GM12892 (cell line): ENCODE measurements around the gene KRTAP4-11.

ENCODE experiments used
- POLR2AphosphoS5 ChIP-seq: IDR thresholded peaks from 2 replicates; pipeline ENCODE4 v1.6.1; 2011; ENCODE audit warnings: low read depth, low read length, control low read depth
- TAF1 ChIP-seq: IDR thresholded peaks from 2 replicates; pipeline ENCODE4 v1.6.1; 2011; ENCODE audit warnings: low read depth, mild to moderate bottlenecking, control low read depth, low read length, borderline replicate concordance

DNA sequence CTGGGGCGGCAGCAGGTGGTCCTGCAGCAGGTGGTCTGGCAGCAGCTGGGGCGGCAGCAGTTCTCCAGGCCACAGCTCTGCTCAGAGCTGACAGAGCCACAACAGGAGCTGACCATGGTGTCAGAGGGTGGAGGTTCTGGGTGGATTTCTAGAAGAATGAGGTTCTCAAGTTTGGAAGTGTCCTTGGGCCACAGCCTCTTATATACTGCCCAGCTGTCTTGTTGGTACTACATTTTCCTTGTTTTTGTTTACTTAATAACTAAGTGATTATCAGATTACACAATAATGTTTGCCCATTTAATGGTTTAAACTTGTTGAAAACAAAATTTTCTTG, 31.4 kb upstream of the KRTAP4-11 start, which contains the start of gene KRTAP4-5:
- TF ChIP-seq POLR2AphosphoS5 (no peak), TAF1 (no peak)
